Measurements from ENCODE around the gene EYA3.

Gene EYA3

DNA sequence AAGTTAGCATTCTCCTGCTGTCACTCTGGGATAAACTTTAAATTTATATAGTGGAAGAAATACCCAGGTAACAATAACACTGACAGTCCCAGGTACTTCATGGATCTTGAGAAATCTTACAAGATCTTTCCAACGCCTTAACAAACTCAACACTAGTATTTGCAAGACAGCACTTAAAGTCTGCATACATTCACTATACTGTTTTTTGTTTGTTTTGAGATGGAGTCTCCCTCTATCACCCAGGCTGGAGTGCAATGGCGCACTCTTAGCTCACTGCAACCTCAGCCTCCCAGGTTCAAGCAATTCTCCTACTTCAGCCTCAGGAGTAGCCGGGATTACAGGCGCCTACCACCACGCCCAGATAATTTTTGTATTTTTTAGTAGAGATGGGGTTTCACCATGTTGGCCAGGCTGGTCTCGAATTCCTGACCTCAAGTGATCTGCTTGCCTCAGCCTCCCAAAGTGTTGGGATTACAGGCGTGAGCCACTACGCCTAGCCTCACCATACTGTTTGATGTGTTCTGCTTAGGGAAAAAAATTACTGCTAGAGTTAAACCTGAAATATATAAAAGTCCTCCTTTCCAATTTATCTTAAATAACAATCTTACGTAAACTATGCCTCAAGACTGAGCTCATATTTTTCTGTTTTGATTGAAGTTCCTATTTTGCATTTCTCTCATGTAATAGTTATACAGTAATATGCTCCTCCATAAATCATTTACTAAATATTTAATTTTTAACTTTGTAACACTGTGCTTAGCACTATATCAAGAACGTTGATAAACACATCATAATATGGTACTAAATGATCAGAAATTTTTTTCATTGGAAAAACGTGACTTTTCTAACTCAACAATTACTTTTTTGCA lies 17.5 kb downstream of the EYA3 start:
- no peak for DNase-seq

DNA sequence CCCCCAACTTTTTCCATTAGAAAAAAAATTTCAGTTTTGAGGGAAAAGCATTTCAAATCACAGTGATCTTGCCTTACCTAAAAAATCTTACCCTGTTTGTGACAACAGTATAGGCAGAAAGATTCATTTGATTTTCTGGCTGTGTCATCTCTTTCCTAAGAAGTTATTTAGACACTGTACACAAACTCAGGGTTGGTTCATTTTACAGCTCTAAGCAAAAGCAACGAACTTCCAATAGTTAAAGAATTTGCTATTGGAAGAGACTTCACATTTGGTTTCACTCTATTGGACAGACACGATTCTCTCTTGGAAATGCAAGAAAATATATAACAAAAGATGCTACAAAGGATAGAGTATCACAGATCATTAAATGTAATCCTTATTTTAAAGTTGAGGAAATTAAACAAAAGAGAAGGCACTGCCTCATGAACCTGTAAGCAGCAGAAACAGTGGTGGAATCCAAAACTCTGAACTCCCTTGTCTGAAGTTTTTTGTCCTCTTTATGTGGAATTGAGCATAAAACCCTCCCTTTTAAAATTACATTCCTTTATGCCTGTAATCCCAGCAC lies 20.8 kb downstream of the EYA3 start:
- DNase-seq = no peak

DNA sequence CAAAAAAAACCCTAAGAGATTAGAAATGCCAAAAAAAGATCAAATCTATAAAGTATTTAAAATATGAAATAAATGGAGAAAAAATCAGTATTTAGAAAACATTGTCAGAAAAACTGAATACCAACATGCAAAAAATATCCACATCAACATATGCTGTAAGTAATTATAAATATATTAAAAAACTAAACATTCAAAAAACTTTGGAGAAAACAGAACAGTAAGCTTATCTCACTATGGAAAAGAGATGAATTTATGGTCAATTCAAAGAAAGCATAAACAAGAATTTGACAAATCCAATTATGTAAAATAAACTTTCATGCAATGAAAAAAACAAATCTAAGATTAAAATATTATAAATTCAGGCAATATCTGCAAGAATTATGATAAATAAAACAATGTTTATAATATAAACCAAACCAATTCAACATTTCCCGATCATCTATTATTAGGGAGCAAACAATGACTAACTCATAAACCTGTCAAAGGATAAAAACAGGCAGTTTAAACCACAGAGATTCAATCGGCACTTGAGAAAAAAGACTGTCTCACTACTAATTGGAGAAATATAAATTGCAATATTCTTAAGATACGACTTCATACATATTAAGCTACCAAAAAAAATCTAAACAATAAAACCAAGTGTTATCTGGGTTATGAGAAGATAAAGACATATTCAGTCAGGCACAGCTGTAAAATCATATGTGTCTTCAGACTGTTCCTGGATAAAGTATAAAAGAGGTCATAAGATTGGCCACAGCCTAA lies 21.8 kb downstream of the EYA3 start:
- no peak for DNase-seq

DNA sequence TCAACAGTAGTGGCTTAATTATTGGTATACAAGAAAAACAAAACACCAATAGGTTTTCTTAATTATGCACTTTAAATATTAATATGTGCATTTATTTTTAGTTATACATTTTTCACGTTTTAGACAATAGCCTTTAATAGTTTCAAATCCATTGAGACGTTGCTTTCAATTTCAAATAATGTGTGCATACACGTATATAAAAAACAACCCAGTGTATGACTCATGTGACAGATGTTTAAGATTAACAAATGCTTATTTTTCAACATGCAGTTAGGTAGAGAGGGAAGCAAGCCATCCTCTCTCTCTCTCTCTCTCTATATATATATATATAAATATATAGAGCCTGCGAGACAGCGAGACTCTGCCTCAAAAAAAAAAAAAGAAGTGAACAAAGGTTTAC lies 24.3 kb downstream of the EYA3 start:
- DNase-seq = no peak

DNA sequence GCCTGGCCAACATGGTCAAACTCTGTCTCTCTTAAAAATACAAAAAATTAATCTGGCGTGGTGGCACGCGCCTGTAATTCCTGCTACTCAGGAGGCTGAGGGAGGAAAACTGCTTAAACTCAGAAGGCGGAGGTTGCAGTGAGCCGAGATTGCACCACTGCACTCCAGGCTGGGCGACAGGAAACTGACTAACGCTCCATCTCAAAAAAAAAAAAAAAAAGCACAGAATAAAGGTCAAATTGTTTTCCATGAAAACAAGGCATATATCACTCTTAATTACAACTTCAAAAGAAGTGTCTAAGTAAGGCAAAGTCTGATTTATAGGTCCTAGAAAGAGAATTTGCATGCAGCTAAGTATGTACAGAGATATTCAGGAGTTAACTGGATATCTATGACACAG lies 25.6 kb downstream of the EYA3 start:
- no peak for DNase-seq

DNA sequence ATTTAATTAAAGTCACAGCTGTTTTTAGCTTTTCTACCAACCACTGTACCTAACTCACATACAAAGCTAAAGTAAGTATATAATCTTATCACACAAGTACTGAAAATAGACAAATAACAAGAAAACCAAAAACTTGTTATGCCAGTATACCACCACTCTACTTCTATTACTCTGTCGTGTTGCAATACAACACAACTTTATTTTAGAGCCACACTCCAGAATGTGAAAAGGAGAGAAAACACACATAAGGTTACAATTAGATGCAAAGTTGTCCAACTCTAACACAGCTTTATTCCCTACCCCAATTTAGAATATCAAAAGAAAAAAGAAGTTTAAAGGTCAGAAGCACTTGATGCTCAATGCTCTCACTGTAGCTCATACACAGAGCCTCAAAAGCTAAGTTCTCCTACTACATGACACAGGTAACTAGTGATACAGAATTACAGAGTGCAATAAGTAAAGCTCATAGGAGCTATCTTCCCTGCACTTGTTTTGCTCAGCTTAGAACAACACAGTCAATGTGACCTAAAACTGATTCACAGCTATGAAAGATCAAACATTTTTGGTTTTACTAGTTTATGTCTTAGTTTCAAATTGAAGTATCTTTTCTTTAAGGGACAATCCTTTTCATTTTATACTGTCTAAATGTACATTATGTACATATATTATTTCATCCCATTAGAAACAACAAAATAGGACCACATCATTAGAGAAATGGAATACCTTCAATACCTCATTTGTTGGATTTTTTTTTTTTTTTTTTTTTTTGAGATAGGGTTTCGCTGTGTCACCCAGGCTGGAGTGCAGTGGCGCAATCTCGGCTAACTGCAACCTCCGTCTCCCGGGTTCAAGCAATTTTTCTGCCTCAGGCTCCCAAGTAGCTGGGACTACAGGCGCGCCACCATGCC lies 29.2 kb downstream of the EYA3 start:
- no peak for DNase-seq

DNA sequence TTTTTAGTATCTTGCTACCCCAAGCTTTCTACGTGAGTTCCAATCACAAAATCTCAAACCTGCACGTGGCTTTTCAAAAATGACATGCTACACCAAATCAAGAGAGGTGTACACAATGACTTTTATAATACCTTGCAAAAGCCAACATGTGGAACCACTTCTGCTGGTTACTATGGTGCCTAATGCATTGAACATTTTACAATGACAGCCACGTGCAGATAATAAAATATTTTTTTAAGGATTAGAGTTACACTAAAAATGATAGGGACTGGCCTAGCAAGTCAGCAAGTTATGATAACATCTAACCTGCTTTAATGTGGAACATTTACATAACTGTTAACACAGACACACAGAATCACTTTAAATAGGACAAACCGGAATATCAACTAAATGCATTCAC lies 30.2 kb downstream of the EYA3 start:
- no peak for DNase-seq

DNA sequence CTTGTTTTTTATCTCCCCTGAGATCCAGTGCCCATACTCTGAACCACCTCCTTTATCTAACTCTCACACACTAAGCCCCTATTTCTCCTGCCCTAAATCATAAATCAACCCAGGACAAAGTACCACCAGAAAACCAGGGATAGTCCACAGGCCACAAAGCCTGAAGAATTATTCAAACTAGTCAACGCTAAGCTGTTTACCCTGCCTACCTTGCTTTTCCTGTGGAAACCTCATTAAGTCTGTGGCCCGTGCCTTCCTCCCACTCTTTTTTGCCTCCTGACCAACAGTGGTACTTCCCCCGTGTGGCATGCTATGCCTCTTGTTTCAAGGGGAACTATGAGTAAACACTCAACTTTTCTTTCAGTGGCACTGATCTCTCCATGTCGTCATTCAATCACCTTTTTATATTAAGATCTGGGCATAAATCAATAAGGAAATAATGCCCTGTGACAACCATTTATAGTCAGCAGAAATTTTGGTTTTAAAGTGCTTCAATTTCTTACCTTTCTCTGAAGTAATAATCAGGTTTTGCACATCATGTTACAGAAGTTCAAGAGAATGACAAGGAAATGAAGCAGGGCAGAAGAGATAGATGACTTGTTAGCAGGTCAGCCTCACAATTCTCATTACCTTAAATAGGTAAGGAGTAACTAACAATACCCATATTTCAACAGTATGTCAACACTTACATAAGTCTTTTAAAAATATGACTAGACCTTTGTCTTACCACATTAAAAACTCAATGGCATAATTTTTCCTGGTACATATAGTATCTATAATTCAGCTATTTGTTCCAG lies 32.1 kb downstream of the EYA3 start:
- DNase-seq = no peak

DNA sequence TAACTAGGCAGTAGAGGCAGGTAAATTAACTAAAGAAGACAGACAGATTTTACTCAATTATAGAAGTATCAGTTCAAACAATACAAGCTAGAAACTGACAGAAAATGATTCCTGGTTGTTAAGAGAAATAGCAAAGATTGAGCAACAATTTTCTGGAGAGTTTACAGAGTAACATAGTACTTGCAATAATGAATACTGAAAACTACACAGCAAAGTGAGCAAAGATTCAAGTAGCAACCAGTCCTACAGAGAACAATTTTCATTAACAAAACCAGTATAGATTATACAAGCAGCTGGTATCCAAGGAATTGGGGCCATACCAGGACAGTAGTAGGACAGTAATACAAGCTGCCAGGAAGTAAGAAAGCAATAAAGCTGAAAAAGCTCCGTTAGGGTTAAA lies 37.6 kb downstream of the EYA3 start:
- no peak for DNase-seq

DNA sequence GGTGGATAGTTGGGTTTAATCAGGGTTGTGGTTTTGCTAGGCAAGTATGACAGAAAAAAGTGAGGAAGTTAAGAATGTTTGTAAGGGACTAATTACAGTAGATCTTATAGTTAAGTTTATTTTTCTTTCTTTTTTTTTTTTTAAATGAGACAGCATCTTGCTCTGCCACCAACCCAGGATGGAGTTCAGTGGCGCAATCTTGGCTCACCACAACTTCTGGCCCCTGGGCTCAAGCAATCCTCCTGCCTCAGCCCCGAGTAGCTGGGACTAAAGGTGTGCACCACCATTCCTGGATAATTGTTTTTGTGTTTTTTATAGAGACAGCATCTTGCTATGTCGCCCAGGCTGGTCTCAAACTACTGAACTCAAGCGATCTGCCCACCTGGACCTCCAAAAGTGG lies 41.7 kb downstream of the EYA3 start:
- no peak for DNase-seq

DNA sequence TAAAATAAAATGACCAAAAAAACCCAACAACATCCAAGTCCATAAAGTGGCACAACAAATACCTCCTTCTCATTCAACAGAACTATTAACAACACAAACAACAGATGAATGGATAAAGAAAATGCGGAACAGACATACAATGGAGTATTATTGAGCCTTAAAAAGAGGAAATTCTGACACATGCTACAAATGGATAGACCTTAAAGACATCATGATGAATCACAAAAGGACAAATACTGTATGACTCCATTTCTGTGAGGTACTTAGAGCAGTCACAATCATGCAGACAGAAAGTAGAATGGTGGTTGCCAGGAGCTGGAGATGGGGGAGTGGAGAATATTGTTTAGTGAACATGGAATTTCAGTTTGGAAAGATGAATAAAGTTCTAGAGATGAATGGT lies 42.6 kb downstream of the EYA3 start:
- no peak for DNase-seq

DNA sequence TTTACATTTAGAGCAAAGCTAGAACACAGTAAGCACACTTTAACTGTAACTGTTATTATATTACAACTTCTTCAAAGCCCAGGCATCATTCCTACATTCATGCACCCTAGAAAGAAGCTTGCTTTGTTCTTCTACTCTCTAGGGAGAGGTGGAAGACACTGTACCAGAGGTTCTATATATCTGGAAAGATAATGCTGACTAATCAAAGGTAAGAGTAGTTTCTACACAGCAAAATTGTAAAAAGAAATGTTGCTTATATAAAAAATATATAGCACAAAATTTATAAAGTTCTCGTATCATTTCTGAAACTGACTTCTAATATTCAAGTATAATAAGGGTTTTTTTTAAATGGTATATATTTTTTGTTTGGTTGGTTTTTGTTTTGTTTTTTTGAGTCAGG lies 44.0 kb downstream of the EYA3 start:
- no peak for DNase-seq

DNA sequence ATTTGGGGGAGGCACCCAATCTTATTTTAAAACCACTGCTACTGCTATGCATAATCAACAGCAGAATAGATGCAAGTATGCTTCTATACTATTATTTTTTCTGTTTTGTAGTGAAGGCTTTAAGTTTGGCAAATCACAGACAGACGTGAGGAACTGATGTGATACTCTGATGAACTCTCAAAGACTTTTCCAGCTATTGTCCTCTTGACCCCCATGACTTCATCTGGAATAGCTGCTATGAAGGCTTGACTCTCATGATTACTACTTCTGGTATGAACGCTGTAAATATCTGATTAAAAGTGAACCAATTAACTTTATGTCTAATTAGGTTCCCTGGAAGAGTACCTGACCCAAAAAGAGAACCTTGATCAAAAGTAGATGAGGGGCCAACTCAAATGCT lies 49.1 kb downstream of the EYA3 start:
- DNase-seq = no peak

DNA sequence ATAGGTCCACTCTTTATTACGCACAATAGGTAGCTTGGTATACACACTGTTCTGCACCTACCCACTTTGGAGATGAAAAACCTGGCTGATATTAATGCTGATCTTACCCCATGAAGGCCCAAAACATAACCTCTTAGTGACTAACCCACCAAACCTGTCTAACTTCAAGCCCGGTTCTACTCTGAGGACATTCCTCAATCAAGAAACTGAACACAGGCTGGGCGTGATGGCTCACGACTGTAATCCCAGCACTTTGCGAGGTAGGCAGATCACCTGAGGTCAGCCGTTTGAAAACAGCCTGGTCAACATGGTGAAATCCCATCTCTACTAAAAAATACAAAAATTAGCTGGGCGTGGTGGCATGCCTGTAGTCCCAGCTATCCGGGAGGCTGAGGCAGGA lies 50.5 kb downstream of the EYA3 start:
- DNase-seq = no peak

DNA sequence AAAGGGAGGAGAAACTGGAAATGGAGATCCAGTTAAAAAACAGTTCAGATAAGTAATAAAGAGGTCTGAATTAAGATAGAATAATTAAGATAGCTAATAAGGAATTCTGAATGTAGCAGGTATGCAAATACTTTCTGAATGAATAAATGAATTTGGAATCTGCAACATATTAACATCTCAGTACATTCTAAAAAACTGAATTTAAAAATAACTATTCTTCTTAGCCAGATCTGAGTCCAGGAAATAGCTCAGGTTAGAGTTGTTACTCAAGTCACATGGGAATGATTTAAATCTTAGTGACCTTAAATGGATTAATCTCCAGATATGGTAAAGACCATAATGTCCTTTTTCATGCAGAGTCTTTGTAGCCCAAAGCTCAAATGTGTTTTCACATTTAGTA lies 51.2 kb downstream of the EYA3 start:
- no peak for DNase-seq

DNA sequence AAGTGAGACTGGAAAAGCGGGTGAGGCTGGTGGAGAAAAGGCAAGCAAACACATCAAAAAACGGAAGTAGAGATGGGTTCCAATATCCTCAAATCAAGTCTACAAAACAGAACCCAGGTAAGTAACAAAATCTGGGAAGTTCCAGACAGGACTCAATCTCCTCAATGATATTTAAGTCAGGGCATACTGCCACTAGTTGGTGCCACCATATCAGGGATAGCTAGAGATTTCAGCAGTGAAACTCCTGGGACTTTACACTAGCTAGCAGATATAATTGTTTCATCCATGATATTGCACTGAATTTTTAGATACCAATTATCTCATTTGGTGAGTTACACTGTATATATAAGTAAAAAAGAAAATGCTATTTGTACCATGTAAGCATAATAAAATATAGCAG lies 52.0 kb downstream of the EYA3 start:
- no peak for DNase-seq

DNA sequence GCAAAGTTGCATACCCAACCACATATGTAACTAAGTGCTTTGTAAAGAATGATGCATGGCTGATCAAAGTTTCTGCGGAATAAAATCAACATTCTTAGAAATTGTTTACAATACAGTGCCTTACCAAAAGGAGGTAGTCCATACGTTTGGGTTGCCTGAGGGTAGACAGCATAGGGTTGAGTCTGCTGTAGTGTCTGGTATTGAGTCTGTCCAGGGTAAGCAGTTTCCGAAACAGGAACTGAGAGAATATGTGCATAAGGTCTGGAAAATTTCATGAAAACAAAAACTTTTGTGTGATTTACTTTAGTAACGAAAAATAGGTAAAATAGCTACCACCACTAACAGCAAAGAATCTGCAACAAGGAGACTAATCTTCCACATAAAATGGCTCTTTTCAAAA lies 53.0 kb downstream of the EYA3 start:
- no peak for DNase-seq

DNA sequence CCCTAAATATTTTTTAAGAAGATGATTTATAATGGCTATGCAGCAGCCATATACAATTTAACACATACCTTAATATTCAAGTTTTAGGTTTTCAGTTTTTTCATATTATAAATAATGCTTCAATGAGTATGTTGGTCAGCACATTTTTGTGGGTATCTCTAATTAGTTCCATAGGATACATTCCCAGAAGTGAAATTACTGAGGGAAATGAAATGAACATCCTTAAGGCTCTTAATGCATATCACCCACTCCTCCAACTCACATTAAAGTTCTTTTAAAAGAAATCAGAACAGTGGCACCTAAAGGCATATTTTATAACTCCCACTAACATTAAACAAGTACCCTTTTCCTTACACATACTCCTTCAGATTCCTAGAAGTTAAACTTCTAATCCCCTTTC lies 56.1 kb downstream of the EYA3 start:
- DNase-seq = no peak

DNA sequence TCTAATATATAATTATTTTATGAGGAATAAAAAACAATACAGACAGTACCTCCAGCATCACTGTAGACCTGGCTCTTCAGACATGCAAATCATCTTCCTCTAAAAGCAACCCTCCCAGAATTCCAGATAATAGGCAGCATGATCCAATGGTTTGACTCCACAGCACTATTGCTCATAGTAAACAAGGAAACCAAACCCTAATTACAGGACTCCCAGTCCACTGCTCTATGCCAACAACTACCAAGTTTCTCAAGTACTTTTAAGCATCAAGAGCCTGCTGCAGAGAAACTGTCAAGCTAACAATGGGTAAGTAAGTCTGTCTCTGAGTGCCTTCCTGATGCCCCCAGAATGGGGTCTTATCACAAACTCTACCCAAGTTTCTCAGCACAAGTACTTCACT lies 57.2 kb downstream of the EYA3 start:
- DNase-seq = no peak

DNA sequence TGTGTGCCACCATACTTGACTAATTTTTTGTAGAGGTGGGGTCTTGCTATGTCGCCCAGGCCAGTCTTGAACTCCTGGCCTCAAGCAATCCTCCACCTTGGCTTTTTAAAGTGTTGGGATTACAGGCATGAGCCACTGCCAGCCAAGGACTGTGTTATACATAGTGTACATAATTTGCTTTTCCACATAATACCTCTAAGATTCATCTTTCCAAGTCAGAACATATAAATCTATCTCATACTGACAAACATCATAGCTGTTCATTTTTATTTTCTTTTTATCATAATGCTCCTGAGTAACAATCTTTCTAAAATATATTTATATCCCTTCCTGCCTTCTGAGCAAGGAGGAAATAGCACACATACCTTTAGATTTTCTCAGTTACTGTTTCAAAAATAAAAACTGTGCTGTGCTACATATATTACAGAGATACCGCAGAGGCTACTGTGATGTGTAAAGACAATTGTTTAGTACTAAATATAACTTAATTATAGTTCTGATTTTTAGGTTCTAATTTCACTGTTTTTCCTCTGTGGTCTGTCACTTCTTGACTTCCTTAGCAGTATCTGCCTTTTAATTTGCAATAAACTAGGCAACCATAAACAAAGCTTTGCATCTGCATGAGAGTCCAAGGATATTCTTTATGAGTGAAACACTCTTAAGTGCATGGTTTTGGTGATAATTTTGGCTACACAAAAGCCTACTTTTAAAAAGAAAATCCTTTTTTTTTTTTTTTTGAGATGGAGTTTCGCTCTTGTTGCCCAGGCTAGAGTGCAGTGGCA lies 59.3 kb downstream of the EYA3 start:
- no peak for DNase-seq

DNA sequence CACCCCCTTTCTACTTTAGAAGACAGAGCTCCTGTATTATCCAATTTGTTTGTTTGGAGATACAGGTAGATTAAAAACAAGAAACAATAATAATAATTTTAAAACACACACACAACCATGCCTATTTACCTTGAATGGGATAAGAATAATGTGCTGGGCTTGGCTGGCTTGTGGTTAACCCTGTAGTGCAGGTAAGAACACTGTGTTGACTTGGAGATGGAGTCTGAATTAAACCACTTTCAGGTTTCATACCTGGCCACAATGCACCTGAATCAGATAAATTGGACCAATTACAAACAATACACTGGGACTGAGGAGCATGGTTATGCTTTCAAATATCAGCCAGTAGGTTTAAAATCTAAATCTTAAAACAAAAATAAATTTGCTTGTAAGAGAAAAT lies 60.8 kb downstream of the EYA3 start:
- no peak for DNase-seq

Data from NCI-H748 treated with DMSO at 0.1 percent for 48 hours (cell line).